Kidney (tissue), 14 donors: Measurements from ENCODE around the gene IL18R1. TPM values are rescaled to one million over a fixed set of nuclear protein-coding genes. Genes with fewer than 3 reads are reported as not detected.

Experiments used
- DNase-seq, 5 donors: peaks; one replicate each; pipeline ENCODE4 v3.0.0-alpha.2; 2013 to 2020
- FAIRE-seq: peaks from 2 replicates; lab custom pipeline; 2012; peaks lifted over from hg19 to GRCh38; lab: Jason Lieb, UNC
- H3K27ac ChIP-seq, 2 donors: one replicate each; pipeline ENCODE4 v1.7.0; 2013; ENCODE audit warnings: low read depth in 2 of 2, low read length in 2 of 2, inconsistent platforms in 1 of 2
- H3K27me3 ChIP-seq: one replicate; pipeline ENCODE4 v1.7.1; 2013; ENCODE audit warnings: low read length, inconsistent platforms; ENCODE audit not compliant: control insufficient read depth, insufficient read depth
- H3K36me3 ChIP-seq, 3 donors: one replicate each; pipeline versions ENCODE4 v1.7.0 to v1.7.1; 2013; ENCODE audit warnings: low read length in 3 of 3, control low read depth in 1 of 3, inconsistent platforms in 1 of 3; ENCODE audit not compliant: insufficient read depth in 3 of 3, control insufficient read depth in 2 of 3
- H3K4me1 ChIP-seq, 3 donors: one replicate each; pipeline versions ENCODE4 v1.7.0 to v1.7.1; 2013; ENCODE audit warnings: low read length in 3 of 3, inconsistent platforms in 1 of 3, low read depth in 1 of 3; ENCODE audit not compliant: control insufficient read depth in 2 of 3, insufficient read depth in 2 of 3
- H3K4me3 ChIP-seq, 3 donors: one replicate each; pipeline versions ENCODE4 v1.7.0 to v1.8.1; 2013; ENCODE audit warnings: low read length in 3 of 3, control low read depth in 1 of 3, inconsistent platforms in 1 of 3
- H3K9ac ChIP-seq, 3 donors: one replicate each; pipeline versions ENCODE4 v1.7.0 to v1.7.1; 2013; ENCODE audit warnings: low read length in 3 of 3, control low read depth in 1 of 3, inconsistent platforms in 1 of 3
- H3K9me3 ChIP-seq, 3 donors: one replicate each; pipeline versions ENCODE4 v1.7.0 to v1.7.1; 2013; ENCODE audit warnings: low read length in 3 of 3, control low read depth in 1 of 3, inconsistent platforms in 1 of 3; ENCODE audit not compliant: control insufficient read depth in 2 of 3, insufficient read depth in 1 of 3
- CTCF ChIP-seq: IDR thresholded peaks from 3 replicates; pipeline ENCODE4 v1.5.1; 2012; ENCODE audit warnings: mild to moderate bottlenecking, moderate library complexity, borderline replicate concordance; ENCODE audit not compliant: insufficient read depth; ENCODE audit errors: extremely low read depth
- intact Hi-C: fragments of 100-400 bp; cut with DNase I; formaldehyde crosslinking; loops from one replicate; pipeline ENCODE4 v1.11.1; 2022
- microRNA-seq: library from miRNA; unstranded; fragments of <30 nt; microRNA quantifications from one replicate; pipeline ENCODE4 v1.2.0, GENCODE V29; 2020
- polyA plus RNA-seq: library from polyadenylated mRNA; stranded (reverse); fragments of 350-450 nt; fragmentation: Illumina TruSeq; extraction: RNeasy Lipid Tissue Mini Kit (QIAGEN cat#74804); gene quantifications from one replicate; pipeline ENCODE4 v1.2.3, GENCODE V29; 2014; ENCODE audit warnings: low read depth, low replicate concordance; ENCODE audit not compliant: insufficient read depth
- total RNA-seq: library from RNA; stranded (reverse); fragmentation: NEBNext Ultra II Directional; extraction: Animal tissue kit (Norgen Biotek cat#: 25700); gene quantifications from one replicate; pipeline ENCODE4 v1.2.1, GENCODE V29; 2021
- donor health status: control.
- donor health status: control.
- donor health status: control.
- donor health status: control.
- donor health status: control.
- donor health status: DM: yes; HTN: yes; CAD: no.
- donor health status: Normal renal cell carcinoma (clear cell type).

Gene IL18R1
- total and polyA plus RNA-seq, 2 donors from 2014 or later = 3.6 to 14.9 TPM

- Histone ChIP-seq H3K4me1 (no peaks in the 10 kb centered on the region), H3K36me3 (no peaks in the 10 kb centered on the region), H3K27me3 (no peaks in the 10 kb centered on the region), H3K4me3 (no peak overlapping the region), H3K9ac (no peak overlapping the region), H3K9me3 (no peaks in the 10 kb centered on the region), H3K27ac (no peak overlapping the region)
- DNase-seq (peak in 3 of 5 donors; percentile 14 to 59 (median 42)), FAIRE-seq (peak; percentile 41)
- intact Hi-C loops = no loop called here
- TF ChIP-seq CTCF = peak; percentile 68
Observed at GRCh38 chr2:102442967-102443828, 87.6 kb downstream of the IL18R1 start.

- TF ChIP-seq CTCF = no peak
- no peaks in the 10 kb centered on the region for H3K36me3 ChIP-seq
- no peak for FAIRE-seq
- H3K4me3 ChIP-seq = no peak overlapping the region
- no peak overlapping the region for H3K9ac ChIP-seq
- DNase-seq = no peak
- no peak overlapping the region for H3K27ac ChIP-seq
- H3K4me1 ChIP-seq = no peaks in the 10 kb centered on the region
- no peaks in the 10 kb centered on the region for H3K9me3 ChIP-seq
- intact Hi-C loops = no loop called here
- no peaks in the 10 kb centered on the region for H3K27me3 ChIP-seq
Observed at GRCh38 chr2:102444233-102444632, 88.6 kb downstream of the IL18R1 start.

- no peak for FAIRE-seq
Observed at GRCh38 chr2:102446936-102447335, 91.3 kb downstream of the IL18R1 start.

More at GRCh38 chr2:102446936-102447335, 91.3 kb downstream of the IL18R1 start:
- H3K27ac ChIP-seq = no peak overlapping the region
- no peaks in the 10 kb centered on the region for H3K4me1 ChIP-seq
- no peaks in the 10 kb centered on the region for H3K36me3 ChIP-seq
- no peak for TF ChIP-seq CTCF
- H3K27me3 ChIP-seq = no peaks in the 10 kb centered on the region
- no peak overlapping the region for H3K4me3 ChIP-seq
- intact Hi-C loops = no loop called here
- H3K9ac ChIP-seq = no peak overlapping the region
- DNase-seq = no peak
- H3K9me3 ChIP-seq = no peaks in the 10 kb centered on the region

Small RNAs within 50 kb of the gene (microRNA-seq; reads per million reads assigned to microRNA genes)
- 2.0 reads per million for gene MIR4772

Other genes with a start within 250 kb of the IL18R1 start
- gene IL1R1, start 213.1 kb upstream of the IL18R1 start, total RNA-seq = 95.9 TPM
- gene IL1R1, start 213.1 kb upstream of the IL18R1 start, polyA plus RNA-seq = 24.6 TPM
- 1.4 TPM for gene IL1RL2, start 168.8 kb upstream of the IL18R1 start, total RNA-seq
- gene IL1RL2, start 168.8 kb upstream of the IL18R1 start, polyA plus RNA-seq = 1.8 TPM
- gene IL1RL1, start 44.2 kb upstream of the IL18R1 start, total RNA-seq = 32.3 TPM
- 102 TPM for gene IL1RL1, start 44.2 kb upstream of the IL18R1 start, polyA plus RNA-seq
- 2.0 TPM for gene IL18RAP, start 67.4 kb downstream of the IL18R1 start, total RNA-seq
- not detected for gene IL18RAP, start 67.4 kb downstream of the IL18R1 start, polyA plus RNA-seq
- gene SLC9A4, start 117.4 kb downstream of the IL18R1 start, total RNA-seq = 2.8 TPM
- 10.3 TPM for gene SLC9A4, start 117.4 kb downstream of the IL18R1 start, polyA plus RNA-seq